ENCODE measurements around the gene RUFY1.

DNA sequence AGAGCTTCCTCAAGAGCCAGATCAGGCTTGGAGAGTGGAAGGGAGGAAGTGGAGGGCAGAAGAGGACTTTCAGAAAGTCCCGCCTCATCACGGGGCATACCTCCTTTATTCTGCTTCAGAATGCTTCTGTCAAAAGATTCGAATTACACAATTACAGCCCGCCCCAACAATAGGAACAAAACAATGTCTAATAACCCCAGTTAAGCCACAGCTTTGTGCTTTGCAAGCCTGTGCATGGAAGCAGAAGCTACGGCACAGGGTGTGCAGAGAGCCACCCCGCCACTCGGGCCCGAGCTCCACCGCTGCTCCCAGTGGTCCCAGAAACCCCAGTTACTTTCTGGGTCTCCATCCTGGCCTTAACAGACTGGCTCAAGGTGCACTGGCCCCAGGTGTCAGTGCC lies 49.6 kb downstream of the RUFY1 start:
- TF ChIP-seq, protein P1, sequence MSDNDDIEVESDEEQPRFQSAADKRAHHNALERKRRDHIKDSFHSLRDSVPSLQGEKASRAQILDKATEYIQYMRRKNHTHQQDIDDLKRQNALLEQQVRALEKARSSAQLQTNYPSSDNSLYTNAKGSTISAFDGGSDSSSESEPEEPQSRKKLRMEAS (IDR thresholded peaks at IDR 0.05) = no peak
- TF ChIP-seq TCF12 (IDR thresholded peaks at IDR 0.05; ENCODE audit: low read depth) = no peak
- no peak for TF ChIP-seq YY1 (IDR thresholded peaks at IDR 0.05; ENCODE audit: low read depth)
- TF ChIP-seq, protein P2, sequence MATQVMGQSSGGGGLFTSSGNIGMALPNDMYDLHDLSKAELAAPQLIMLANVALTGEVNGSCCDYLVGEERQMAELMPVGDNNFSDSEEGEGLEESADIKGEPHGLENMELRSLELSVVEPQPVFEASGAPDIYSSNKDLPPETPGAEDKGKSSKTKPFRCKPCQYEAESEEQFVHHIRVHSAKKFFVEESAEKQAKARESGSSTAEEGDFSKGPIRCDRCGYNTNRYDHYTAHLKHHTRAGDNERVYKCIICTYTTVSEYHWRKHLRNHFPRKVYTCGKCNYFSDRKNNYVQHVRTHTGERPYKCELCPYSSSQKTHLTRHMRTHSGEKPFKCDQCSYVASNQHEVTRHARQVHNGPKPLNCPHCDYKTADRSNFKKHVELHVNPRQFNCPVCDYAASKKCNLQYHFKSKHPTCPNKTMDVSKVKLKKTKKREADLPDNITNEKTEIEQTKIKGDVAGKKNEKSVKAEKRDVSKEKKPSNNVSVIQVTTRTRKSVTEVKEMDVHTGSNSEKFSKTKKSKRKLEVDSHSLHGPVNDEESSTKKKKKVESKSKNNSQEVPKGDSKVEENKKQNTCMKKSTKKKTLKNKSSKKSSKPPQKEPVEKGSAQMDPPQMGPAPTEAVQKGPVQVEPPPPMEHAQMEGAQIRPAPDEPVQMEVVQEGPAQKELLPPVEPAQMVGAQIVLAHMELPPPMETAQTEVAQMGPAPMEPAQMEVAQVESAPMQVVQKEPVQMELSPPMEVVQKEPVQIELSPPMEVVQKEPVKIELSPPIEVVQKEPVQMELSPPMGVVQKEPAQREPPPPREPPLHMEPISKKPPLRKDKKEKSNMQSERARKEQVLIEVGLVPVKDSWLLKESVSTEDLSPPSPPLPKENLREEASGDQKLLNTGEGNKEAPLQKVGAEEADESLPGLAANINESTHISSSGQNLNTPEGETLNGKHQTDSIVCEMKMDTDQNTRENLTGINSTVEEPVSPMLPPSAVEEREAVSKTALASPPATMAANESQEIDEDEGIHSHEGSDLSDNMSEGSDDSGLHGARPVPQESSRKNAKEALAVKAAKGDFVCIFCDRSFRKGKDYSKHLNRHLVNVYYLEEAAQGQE (IDR thresholded peaks at IDR 0.05; ENCODE audit: low read depth) = no peak
- TF ChIP-seq RAD21 (IDR thresholded peaks at IDR 0.05; ENCODE audit: low read depth) = no peak
- no peak for TF ChIP-seq CREB1 (IDR thresholded peaks at IDR 0.05; ENCODE audit: low read depth)
- TF ChIP-seq EGR1 (IDR thresholded peaks at IDR 0.05) = no peak
- no peak for TF ChIP-seq EP300 (IDR thresholded peaks at IDR 0.05; ENCODE audit: borderline replicate concordance)
- no peak for TF ChIP-seq ZBTB7A (IDR thresholded peaks at IDR 0.05; ENCODE audit: low read depth)
- no peak for TF ChIP-seq TAF1 (IDR thresholded peaks at IDR 0.05; ENCODE audit: low read depth)
- TF ChIP-seq FOXM1 (IDR thresholded peaks at IDR 0.05; ENCODE audit: borderline replicate concordance, low read depth) = no peak
- no peak for TF ChIP-seq NFIC (IDR thresholded peaks at IDR 0.05)
- no peak for TF ChIP-seq CEBPB (IDR thresholded peaks at IDR 0.05)
